Glutamatergic neuron (in vitro differentiated cells): ENCODE data around the gene MLXIP. TPM values are rescaled to one million over a fixed set of nuclear protein-coding genes. Genes with fewer than 3 reads are reported as not detected.

Experiments used
- DNase-seq: peaks from one replicate; pipeline ENCODE4 v3.0.0; 2022
- H3K27ac Mint-ChIP-seq: one replicate; pipeline ENCODE4 v1.8.0; 2020; ENCODE audit warnings: mild to moderate bottlenecking, mixed read lengths, inconsistent platforms; ENCODE audit not compliant: unreplicated experiment
- H3K27me3 Mint-ChIP-seq: one replicate; pipeline ENCODE4 v1.8.0; 2020; ENCODE audit warnings: mild to moderate bottlenecking, moderate library complexity, mixed read lengths, inconsistent platforms; ENCODE audit not compliant: unreplicated experiment
- H3K36me3 Mint-ChIP-seq: one replicate; pipeline ENCODE4 v1.8.0; 2020; ENCODE audit warnings: mild to moderate bottlenecking, mixed read lengths, inconsistent platforms; ENCODE audit not compliant: unreplicated experiment
- H3K4me1 Mint-ChIP-seq: one replicate; pipeline ENCODE4 v1.8.0; 2020; ENCODE audit warnings: mild to moderate bottlenecking, low read depth, mixed read lengths, inconsistent platforms; ENCODE audit not compliant: unreplicated experiment
- H3K4me3 Mint-ChIP-seq: one replicate; pipeline ENCODE4 v1.8.0; 2020; ENCODE audit warnings: mild to moderate bottlenecking, mixed read lengths, inconsistent platforms; ENCODE audit not compliant: unreplicated experiment
- H3K9me3 Mint-ChIP-seq: one replicate; pipeline ENCODE4 v1.8.0; 2020; ENCODE audit warnings: mild to moderate bottlenecking, moderate library complexity, mixed read lengths, inconsistent platforms; ENCODE audit not compliant: unreplicated experiment
- total RNA-seq: library from RNA; stranded (reverse); fragmentation: NEBNext Ultra II Directional; extraction: Animal tissue kit (Norgen Biotek cat#: 25700); gene quantifications from one replicate; pipeline ENCODE4 v1.2.1, GENCODE V29; 2021; ENCODE audit not compliant: unreplicated experiment
- TF ChIP-seq, protein P1 (sequence below): fragments of 200-600 bp; sonication (generic); IDR thresholded peaks from one replicate; pipeline ENCODE4 v1.5.0; 2021; ENCODE audit not compliant: partially characterized antibody, unreplicated experiment

The MLXIP gene
- total RNA-seq, 1 donor from 2014 or later: 120 TPM

DNA sequence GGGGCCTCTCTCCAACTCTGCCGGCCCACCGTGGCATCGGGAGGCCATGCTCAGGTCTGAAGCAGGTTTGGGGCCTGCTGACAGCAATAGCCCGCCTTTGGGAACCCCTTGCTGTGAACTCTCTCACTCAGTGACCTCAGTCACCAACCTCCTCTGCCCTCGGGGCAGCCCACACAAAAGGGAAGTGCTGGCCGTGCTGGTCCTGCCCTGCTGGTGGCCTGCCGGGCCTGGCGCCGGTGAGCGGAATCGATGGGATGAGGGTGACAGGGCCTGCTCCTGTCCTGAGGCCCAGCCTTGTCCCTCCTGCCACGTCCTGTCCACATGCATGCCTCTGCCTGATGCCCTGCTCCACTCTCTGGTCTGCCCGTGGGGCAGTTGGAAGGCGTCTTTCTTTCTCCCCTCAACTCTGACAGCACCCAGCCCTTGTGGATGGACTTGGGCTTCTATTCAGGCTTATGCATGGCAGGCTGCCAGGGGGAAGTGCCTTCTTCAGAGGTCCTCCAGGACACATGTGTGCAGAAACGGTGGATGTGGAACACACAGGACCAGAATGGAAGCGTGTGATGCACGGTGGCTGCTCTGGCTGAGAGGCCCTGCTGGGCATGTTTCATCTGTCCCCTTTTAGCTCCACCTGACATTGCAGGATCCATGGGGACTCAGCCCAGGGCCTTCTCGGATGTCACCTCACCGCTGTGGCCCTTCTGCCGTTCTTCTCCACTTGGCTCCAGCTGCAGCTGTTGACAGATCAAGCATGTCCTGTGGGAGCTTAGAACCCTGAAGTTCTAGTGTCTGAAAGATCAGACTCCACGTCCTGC lies 63.6 kb downstream of the MLXIP start:
- Mint-ChIP-seq H3K27me3 (peaks cover 15% of the 10 kb centered on the region), H3K9me3 (peaks cover 18% of the 10 kb centered on the region), H3K27ac (no peak overlapping the region), H3K4me3 (no peak overlapping the region), H3K36me3 (peaks cover 8% of the 10 kb centered on the region), H3K4me1 (peaks cover 2% of the 10 kb centered on the region)
- DNase-seq: no peak
- TF ChIP-seq, protein P1, sequence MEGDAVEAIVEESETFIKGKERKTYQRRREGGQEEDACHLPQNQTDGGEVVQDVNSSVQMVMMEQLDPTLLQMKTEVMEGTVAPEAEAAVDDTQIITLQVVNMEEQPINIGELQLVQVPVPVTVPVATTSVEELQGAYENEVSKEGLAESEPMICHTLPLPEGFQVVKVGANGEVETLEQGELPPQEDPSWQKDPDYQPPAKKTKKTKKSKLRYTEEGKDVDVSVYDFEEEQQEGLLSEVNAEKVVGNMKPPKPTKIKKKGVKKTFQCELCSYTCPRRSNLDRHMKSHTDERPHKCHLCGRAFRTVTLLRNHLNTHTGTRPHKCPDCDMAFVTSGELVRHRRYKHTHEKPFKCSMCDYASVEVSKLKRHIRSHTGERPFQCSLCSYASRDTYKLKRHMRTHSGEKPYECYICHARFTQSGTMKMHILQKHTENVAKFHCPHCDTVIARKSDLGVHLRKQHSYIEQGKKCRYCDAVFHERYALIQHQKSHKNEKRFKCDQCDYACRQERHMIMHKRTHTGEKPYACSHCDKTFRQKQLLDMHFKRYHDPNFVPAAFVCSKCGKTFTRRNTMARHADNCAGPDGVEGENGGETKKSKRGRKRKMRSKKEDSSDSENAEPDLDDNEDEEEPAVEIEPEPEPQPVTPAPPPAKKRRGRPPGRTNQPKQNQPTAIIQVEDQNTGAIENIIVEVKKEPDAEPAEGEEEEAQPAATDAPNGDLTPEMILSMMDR: no peak

DNA sequence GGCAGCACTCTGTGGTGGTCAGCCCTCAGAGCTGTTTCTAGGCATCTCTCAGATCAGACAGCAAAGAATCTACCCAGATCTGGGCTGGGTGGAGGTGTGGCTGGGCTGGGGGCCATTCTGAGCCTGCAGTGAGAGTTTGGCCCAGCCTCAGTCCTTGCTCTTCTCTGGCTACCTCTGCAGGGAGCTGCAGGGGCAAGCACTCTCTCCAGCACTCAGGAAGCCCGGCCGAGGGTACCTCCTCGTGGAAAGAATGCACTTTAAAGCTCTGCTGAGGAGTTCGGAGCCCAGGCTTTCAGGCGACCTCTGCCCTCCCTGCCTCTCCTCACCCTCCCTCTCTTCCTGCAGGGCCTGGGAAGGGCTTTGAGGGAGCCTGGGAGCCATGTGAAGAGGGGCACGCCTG lies 64.3 kb downstream of the MLXIP start:
- Mint-ChIP-seq H3K36me3 (peaks cover 8% of the 10 kb centered on the region), H3K9me3 (peaks cover 18% of the 10 kb centered on the region), H3K27ac (no peak overlapping the region), H3K4me1 (peaks cover 2% of the 10 kb centered on the region), H3K4me3 (no peak overlapping the region), H3K27me3 (peaks cover 15% of the 10 kb centered on the region)
- DNase-seq: no peak
- TF ChIP-seq, protein P1: no peak

DNA sequence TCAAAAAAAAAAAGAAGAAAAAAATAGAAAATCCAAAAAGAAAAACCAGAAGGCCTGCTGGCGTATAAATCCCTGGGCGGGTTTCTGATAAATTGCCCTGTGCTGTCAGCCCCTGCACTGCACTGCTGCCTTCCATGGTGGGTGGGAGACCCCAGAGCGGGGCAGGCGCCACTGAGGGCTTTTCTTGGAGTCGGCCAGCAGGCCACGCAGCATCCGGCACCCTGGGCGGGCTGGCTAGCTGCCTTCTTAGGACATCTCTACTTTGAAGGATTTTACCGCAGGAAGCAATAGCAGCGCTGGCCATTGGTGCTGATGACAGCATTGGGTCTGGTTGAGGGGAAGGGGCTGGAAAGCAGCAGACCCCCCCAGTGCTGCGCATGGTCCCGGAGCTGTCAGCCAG lies 66.3 kb downstream of the MLXIP start:
- H3K9me3 Mint-ChIP-seq: peaks cover 20% of the 10 kb centered on the region
- H3K4me3 Mint-ChIP-seq: no peak overlapping the region
- TF ChIP-seq, protein P1: no peak
- peaks cover 22% of the 10 kb centered on the region for H3K27me3 Mint-ChIP-seq
- H3K4me1 Mint-ChIP-seq: peaks cover 7% of the 10 kb centered on the region
- no peak for DNase-seq
- peaks cover 8% of the 10 kb centered on the region for H3K36me3 Mint-ChIP-seq
- H3K27ac Mint-ChIP-seq: no peak overlapping the region

DNA sequence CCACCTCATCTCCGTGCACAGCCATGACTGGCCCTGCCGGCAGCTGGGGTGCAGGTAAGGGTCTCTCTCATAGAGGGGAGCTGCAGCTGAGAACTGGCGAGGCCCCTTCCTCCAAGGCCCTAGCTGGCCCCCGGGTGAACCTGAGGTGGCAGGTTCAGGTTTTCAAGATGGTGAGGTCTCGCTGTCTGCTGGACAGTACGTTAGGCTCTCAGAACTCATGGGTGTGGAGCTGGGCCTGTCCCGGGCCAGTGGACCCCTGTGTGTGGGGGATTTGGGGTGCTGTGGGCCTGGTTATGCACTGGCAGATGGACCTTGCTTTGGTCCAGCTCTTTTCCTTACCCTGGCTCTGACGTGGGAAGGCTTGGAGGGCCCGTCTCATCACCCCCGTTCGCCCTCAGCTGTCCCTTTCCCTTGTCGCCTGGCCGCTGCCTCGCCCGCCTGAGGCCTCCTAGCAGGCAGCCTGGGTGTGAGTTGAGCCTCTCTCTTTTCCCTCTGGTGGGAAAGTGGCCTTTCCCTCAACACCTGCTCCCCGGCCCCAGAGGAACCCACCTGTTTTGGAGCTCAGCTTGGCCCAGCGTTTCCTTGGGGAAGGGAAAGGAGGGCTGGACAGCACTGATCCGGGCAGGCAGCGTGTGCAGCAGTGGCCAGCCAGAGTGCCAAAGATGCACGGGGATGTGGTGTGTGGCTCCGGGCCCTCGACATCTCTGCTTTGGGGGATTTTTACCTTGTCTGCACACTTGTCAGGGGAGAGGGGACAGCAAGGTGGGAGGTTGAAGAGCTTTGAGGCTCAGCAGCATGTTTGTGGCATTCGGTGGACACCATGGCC lies 67.2 kb downstream of the MLXIP start:
- no peak overlapping the region for H3K27ac Mint-ChIP-seq
- peaks cover 19% of the 10 kb centered on the region for H3K9me3 Mint-ChIP-seq
- peaks cover 7% of the 10 kb centered on the region for H3K4me1 Mint-ChIP-seq
- peaks cover 8% of the 10 kb centered on the region for H3K36me3 Mint-ChIP-seq
- TF ChIP-seq, protein P1: no peak
- H3K4me3 Mint-ChIP-seq: no peak overlapping the region
- peaks cover 19% of the 10 kb centered on the region for H3K27me3 Mint-ChIP-seq
- no peak for DNase-seq
